WTC11 (cell line): ENCODE results near the gene ERC1. TPM values are rescaled to one million over a fixed set of nuclear protein-coding genes. Genes with fewer than 3 reads are reported as not detected.

Experiments
- ATAC-seq: fragments of 200-7000 bp; cut with Tn5 transposase; 2 replicates; pipeline ENCODE4 v1.10.0; 2021; ENCODE audit warnings: mild to moderate bottlenecking, moderate library complexity
- CTCF ChIA-PET: fragments of 300-600 bp; sonication (Branson Sonifier 250); formaldehyde crosslinking; loops from one replicate; lab custom pipeline; 2021; ENCODE audit warnings: antibody characterized with exemption; lab: Charles Lee
- POLR2A ChIA-PET: fragments of 350-600 bp; sonication (Branson Sonifier 250); formaldehyde crosslinking; loops from one replicate; lab custom pipeline; 2021; ENCODE audit warnings: antibody characterized with exemption; lab: Charles Lee
- DNase-seq: peaks from one replicate; pipeline ENCODE4 v3.0.0; 2021; ENCODE audit warnings: low spot score
- H3K27ac Mint-ChIP-seq: 2 replicates; pipeline ENCODE4 v1.8.0; 2021; ENCODE audit warnings: mixed read lengths
- H3K27me3 Mint-ChIP-seq: 2 replicates; pipeline ENCODE4 v1.8.0; 2021; ENCODE audit warnings: low read depth, mild to moderate bottlenecking, moderate library complexity, mixed read lengths
- H3K36me3 Mint-ChIP-seq: 2 replicates; pipeline ENCODE4 v1.8.0; 2021; ENCODE audit warnings: mixed read lengths
- H3K4me1 Mint-ChIP-seq: 2 replicates; pipeline ENCODE4 v1.8.0; 2022; ENCODE audit warnings: mixed read lengths
- H3K4me3 Mint-ChIP-seq: 2 replicates; pipeline ENCODE4 v1.8.0; 2021; ENCODE audit warnings: mild to moderate bottlenecking, moderate library complexity, mixed read lengths
- H3K9me3 Mint-ChIP-seq: 2 replicates; pipeline ENCODE4 v1.8.0; 2021; ENCODE audit warnings: mixed read lengths
- AFF4 ChIP-seq: sonication (generic); formaldehyde crosslinking; IDR thresholded peaks from 2 replicates; pipeline ENCODE4 v1.8.1; 2023; ENCODE audit warnings: mild to moderate bottlenecking, missing genetic modification reagents, borderline replicate concordance
- ATF3 ChIP-seq: sonication (generic); formaldehyde crosslinking; conservative IDR thresholded peaks from 2 replicates; pipeline ENCODE4 v1.8.1; 2022; ENCODE audit warnings: mild to moderate bottlenecking, missing genetic modification reagents
- E2F1 ChIP-seq: sonication (generic); formaldehyde crosslinking; IDR thresholded peaks from 2 replicates; pipeline ENCODE4 v1.8.0; 2022; ENCODE audit warnings: mild to moderate bottlenecking, missing genetic modification reagents
- ELF4 ChIP-seq: sonication (generic); formaldehyde crosslinking; IDR thresholded peaks from 2 replicates; pipeline ENCODE4 v1.8.1; 2022; ENCODE audit warnings: low read depth, mild to moderate bottlenecking, moderate library complexity, missing genetic modification reagents
- ETV6 ChIP-seq: sonication (generic); formaldehyde crosslinking; IDR thresholded peaks from 2 replicates; pipeline ENCODE4 v1.8.1; 2022; ENCODE audit warnings: mild to moderate bottlenecking, missing genetic modification reagents
- FOXJ3 ChIP-seq: sonication (generic); formaldehyde crosslinking; IDR thresholded peaks from 2 replicates; pipeline ENCODE4 v1.9.0; 2021; ENCODE audit warnings: missing genetic modification reagents, mild to moderate bottlenecking, borderline replicate concordance
- IRF1 ChIP-seq: sonication (generic); formaldehyde crosslinking; IDR thresholded peaks from 2 replicates; pipeline ENCODE4 v1.8.0; 2023; ENCODE audit warnings: missing genetic modification reagents
- KAT7 ChIP-seq: sonication (generic); formaldehyde crosslinking; IDR thresholded peaks from 2 replicates; pipeline ENCODE4 v1.8.1; 2023; ENCODE audit warnings: missing genetic modification reagents, mild to moderate bottlenecking, borderline replicate concordance
- SMAD3 ChIP-seq: sonication (generic); formaldehyde crosslinking; IDR thresholded peaks from 2 replicates; pipeline ENCODE4 v1.8.0; 2022; ENCODE audit warnings: missing genetic modification reagents, mild to moderate bottlenecking, borderline replicate concordance
- TEAD1 ChIP-seq: sonication (generic); formaldehyde crosslinking; IDR thresholded peaks from 2 replicates; pipeline ENCODE4 v1.8.0; 2022; ENCODE audit warnings: mild to moderate bottlenecking, missing genetic modification reagents
- USF1 ChIP-seq: sonication (generic); formaldehyde crosslinking; IDR thresholded peaks from 2 replicates; pipeline ENCODE4 v1.8.0; 2022; ENCODE audit warnings: mild to moderate bottlenecking, missing genetic modification reagents
- USF2 ChIP-seq: sonication (generic); formaldehyde crosslinking; IDR thresholded peaks from 2 replicates; pipeline ENCODE4 v1.8.1; 2023; ENCODE audit warnings: mild to moderate bottlenecking, missing genetic modification reagents, moderate library complexity
- ZNF121 ChIP-seq: sonication (generic); formaldehyde crosslinking; IDR thresholded peaks from 2 replicates; pipeline ENCODE4 v1.8.0; 2023; ENCODE audit warnings: missing genetic modification reagents
- ZNF232 ChIP-seq: sonication (generic); formaldehyde crosslinking; IDR thresholded peaks from 2 replicates; pipeline ENCODE4 v1.8.0; 2022; ENCODE audit warnings: mild to moderate bottlenecking, missing genetic modification reagents
- ZNF263 ChIP-seq: sonication (generic); formaldehyde crosslinking; IDR thresholded peaks from 2 replicates; pipeline ENCODE4 v1.8.1; 2022; ENCODE audit warnings: low read depth, mild to moderate bottlenecking, moderate library complexity, missing genetic modification reagents
- ZNF281 ChIP-seq: sonication (generic); formaldehyde crosslinking; IDR thresholded peaks from 2 replicates; pipeline ENCODE4 v1.8.0; 2023; ENCODE audit warnings: mild to moderate bottlenecking, missing genetic modification reagents
- ZNF532 ChIP-seq: fragments of 250-450 bp; sonication (Bioruptor Pico); IDR thresholded peaks from 2 replicates; pipeline ENCODE4 v1.9.0; 2021; ENCODE audit warnings: mild to moderate bottlenecking, borderline replicate concordance
- total RNA-seq: library from RNA; stranded (reverse); gene quantifications from 3 replicates; pipeline ENCODE4 v1.2.3, GENCODE V29; 2021

The ERC1 gene
- total RNA-seq, 1 experiment from 2014 or later, result 47.5 TPM

GRCh38 chr12:1443421-1444141 lies 452.6 kb downstream of the ERC1 start (continued):
- TF ChIP-seq USF2 (CRISPR knock-in tag) (no peak), E2F1 (CRISPR knock-in tag) (no peak), ATF3 (CRISPR knock-in tag) (no peak), ETV6 (CRISPR knock-in tag) (no peak)

GRCh38 chr12:1444142-1444516 lies 453.1 kb downstream of the ERC1 start:
- ChIA-PET CTCF (interaction anchor here (0.6 to 1.2 kb wide), 4 partner anchors 10 to 101 kb away, joined by 3 to 6 read pairs (median 4); no protein-coding TSS in a partner anchor), POLR2A (no interaction called here)
- ATAC-seq, result no peak
- TF ChIP-seq AFF4 (CRISPR knock-in tag) (no peak), SMAD3 (no peak), ZNF121 (CRISPR knock-in tag) (no peak), ZNF532 (CRISPR knock-in tag) (no peak), FOXJ3 (no peak), TEAD1 (CRISPR knock-in tag) (no peak), ZNF232 (no peak), ZNF263 (no peak), KAT7 (CRISPR knock-in tag) (no peak), ELF4 (CRISPR knock-in tag) (no peak), ETV6 (CRISPR knock-in tag) (no peak), USF2 (CRISPR knock-in tag) (no peak), IRF1 (CRISPR knock-in tag) (no peak), ZNF281 (no peak), USF1 (no peak)

More at GRCh38 chr12:1444142-1444516, 453.1 kb downstream of the ERC1 start:
- Mint-ChIP-seq H3K9me3 (0 out of 2 replicates have a peak, but pooled peaks cover 3% of the 10 kb centered on the region), H3K36me3 (peaks cover 10% of the 10 kb centered on the region), H3K27me3 (no peaks in the 10 kb centered on the region), H3K4me3 (no peak overlapping the region), H3K27ac (no peak overlapping the region), H3K4me1 (peaks cover 15% of the 10 kb centered on the region)
- no peak for DNase-seq
